Ishikawa (cell line): Measurements from ENCODE around the gene STK17B.

Source experiments
- CEBPB ChIP-seq: IDR thresholded peaks from 2 replicates; pipeline ENCODE4 v1.6.1; 2012
- EP300 ChIP-seq: IDR thresholded peaks from 2 replicates; pipeline ENCODE4 v1.6.1; 2012; ENCODE audit warnings: borderline replicate concordance
- FOXM1 ChIP-seq: IDR thresholded peaks from 2 replicates; pipeline ENCODE4 v1.6.1; 2012; ENCODE audit warnings: low read depth, borderline replicate concordance
- MAX ChIP-seq: IDR thresholded peaks from 2 replicates; pipeline ENCODE4 v1.6.1; 2012
- NFIC ChIP-seq: IDR thresholded peaks from 2 replicates; pipeline ENCODE4 v1.6.1; 2012
- RAD21 ChIP-seq: IDR thresholded peaks from 2 replicates; pipeline ENCODE4 v1.6.1; 2012; ENCODE audit warnings: low read depth
- TAF1 ChIP-seq: IDR thresholded peaks from 2 replicates; pipeline ENCODE4 v1.6.1; 2012; ENCODE audit warnings: low read depth, mild to moderate bottlenecking
- TEAD4 ChIP-seq: IDR thresholded peaks from 2 replicates; pipeline ENCODE4 v1.6.1; 2012
- YY1 ChIP-seq: IDR thresholded peaks from 2 replicates; pipeline ENCODE4 v1.6.1; 2012; ENCODE audit warnings: low read depth
- ZBTB7A ChIP-seq: IDR thresholded peaks from 2 replicates; pipeline ENCODE4 v1.6.1; 2012; ENCODE audit warnings: low read depth
- TF ChIP-seq, protein P1 (sequence below): IDR thresholded peaks from 2 replicates; pipeline ENCODE4 v1.6.1; 2012; ENCODE audit warnings: low read depth, mild to moderate bottlenecking
- TF ChIP-seq, protein P2 (sequence below): IDR thresholded peaks from 2 replicates; pipeline ENCODE4 v1.6.1; 2012

- TF ChIP-seq TEAD4 (no peak), ZBTB7A (no peak), FOXM1 (no peak), MAX (no peak), RAD21 (no peak), TAF1 (no peak), CEBPB (no peak), EP300 (no peak), YY1 (no peak), NFIC (no peak)
- TF ChIP-seq, protein P1, sequence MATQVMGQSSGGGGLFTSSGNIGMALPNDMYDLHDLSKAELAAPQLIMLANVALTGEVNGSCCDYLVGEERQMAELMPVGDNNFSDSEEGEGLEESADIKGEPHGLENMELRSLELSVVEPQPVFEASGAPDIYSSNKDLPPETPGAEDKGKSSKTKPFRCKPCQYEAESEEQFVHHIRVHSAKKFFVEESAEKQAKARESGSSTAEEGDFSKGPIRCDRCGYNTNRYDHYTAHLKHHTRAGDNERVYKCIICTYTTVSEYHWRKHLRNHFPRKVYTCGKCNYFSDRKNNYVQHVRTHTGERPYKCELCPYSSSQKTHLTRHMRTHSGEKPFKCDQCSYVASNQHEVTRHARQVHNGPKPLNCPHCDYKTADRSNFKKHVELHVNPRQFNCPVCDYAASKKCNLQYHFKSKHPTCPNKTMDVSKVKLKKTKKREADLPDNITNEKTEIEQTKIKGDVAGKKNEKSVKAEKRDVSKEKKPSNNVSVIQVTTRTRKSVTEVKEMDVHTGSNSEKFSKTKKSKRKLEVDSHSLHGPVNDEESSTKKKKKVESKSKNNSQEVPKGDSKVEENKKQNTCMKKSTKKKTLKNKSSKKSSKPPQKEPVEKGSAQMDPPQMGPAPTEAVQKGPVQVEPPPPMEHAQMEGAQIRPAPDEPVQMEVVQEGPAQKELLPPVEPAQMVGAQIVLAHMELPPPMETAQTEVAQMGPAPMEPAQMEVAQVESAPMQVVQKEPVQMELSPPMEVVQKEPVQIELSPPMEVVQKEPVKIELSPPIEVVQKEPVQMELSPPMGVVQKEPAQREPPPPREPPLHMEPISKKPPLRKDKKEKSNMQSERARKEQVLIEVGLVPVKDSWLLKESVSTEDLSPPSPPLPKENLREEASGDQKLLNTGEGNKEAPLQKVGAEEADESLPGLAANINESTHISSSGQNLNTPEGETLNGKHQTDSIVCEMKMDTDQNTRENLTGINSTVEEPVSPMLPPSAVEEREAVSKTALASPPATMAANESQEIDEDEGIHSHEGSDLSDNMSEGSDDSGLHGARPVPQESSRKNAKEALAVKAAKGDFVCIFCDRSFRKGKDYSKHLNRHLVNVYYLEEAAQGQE, result no peak
- TF ChIP-seq, protein P2, sequence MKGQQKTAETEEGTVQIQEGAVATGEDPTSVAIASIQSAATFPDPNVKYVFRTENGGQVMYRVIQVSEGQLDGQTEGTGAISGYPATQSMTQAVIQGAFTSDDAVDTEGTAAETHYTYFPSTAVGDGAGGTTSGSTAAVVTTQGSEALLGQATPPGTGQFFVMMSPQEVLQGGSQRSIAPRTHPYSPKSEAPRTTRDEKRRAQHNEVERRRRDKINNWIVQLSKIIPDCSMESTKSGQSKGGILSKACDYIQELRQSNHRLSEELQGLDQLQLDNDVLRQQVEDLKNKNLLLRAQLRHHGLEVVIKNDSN, result no peak
Observed at GRCh38 chr2:196099916-196100315, 71.5 kb downstream of the STK17B start.
